ENCODE results near the gene AKAP7.

Gene AKAP7

DNA sequence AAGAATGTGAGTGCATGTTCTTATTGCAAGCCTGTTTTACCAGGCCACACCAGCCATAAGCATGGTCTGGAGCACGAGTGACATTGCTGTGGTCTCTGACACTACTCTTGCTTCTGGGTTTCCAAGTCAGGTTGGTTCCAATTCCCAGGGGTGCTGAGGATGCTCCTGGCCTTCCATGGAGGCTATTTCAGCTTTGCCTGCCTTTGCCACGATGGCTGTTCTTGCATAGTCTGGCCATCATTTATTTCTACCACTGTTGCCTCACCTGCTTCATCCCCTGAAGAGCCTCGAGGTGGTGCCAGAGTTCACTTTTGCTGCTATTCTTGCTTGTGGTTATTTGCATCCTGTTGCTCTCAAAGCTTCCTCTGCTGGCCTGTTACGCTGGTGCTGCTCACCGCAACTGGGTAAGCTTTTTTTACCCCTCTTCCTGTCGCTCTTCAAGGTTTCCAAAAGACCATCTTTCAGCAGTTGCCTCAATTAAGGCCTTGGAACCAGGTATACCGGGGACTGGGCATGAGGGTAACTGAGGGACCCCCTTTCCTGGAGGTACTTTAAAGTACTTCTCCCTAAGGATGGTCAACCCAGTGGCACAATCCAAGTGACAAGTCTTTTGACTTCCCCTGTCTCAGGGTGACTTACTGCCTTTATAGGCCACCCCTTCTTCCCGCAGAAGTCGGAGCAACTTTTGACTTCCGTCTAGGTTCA lies 64.5 kb downstream of the AKAP7 start:
- DNase-seq (ENCODE audit: low read depth in 3 of 3), result peak; percentile 28 to 60 (median 47)

DNA sequence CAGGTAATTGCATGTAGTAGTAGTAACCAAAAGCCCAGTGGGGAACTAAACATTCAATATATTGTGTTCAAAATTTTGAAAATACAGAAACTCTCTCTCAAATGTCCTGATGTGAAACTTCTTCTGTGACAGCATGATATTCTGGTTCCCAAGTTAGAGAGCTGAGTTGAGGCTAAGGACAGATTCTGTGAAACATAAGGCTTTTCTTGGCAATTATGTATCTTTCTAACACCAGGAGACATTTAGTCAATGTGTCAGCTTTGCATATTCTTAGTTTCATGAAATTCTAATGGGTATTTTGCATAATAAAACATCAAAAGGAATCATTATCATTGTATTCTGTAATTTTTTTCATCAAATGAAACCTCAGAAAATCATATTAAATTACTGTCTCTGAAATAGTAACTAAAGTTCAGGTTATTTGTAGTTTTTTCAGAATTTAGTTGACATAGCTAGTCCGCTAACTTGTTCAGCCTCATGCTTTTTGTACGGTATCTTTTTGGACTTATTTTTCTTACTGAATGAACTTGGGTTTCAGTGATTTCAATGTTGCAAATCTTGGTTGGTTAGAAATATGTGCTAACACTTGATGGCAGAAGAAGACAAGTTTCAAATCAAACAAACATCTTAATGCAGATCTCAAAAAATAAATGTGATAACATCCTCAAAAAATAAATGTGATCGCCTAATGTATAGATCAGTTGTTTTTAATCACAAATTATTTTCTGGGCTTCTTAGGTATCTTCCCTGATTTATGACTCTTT lies 70.4 kb downstream of the AKAP7 start:
- DNase-seq (ENCODE audit: low read depth in 3 of 3), result no peak

DNA sequence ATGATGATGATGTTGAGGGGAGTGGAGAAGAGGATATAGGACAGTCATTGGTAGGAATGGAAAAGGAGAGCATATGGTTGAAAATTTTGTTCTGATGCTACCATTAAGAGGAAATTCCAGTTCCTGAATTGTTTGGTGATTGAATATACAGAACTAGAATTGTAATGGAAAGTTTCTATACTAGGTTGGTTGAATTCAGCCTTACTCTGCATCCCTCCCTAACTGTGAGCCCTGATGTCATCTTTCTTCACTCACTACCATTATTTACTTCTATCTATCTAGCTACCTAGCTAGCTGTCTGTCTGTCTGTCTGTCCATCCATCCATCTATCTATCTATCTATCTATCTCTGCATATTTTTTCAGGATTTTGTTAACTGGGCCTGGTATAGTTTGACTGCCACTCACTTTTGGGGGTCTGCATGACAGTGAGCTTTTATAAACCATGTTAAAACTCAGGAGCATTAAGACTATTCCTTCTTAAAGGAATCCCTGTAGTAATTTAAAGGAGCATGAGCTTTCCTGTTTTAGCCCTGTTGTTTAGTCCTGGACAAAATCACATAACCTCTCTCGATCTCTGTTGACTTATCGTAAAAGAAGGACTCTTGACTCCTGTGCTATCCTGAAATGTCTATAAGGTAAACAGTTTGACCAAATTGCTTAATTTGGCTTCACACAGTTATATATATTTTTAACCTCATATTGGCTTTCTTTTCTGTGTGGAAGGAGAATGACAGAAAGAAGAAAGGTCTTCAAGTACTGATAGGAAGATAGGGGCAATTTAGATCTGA lies 71.4 kb downstream of the AKAP7 start:
- DNase-seq (ENCODE audit: low read depth in 3 of 3), result no peak

DNA sequence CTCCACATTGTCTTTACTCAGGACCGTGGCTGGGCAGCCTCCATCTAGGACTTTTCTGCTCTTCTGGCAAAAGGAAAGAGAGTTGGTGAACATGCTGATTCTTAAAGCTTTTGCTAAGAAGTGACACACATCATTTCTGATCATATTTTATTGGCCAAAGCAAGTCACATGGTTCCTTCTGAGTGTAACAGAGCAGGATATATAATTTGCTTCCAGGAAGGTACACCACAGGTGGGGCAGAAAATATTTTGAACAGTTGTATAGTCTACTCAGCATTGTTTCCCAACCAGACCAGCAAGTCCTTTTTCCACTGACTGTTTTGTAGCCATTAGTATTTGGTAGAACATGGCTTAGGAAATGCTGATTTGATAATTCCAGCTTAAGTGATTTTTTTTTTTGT lies 73.5 kb downstream of the AKAP7 start:
- DNase-seq (ENCODE audit: low read depth in 3 of 3), result no peak

DNA sequence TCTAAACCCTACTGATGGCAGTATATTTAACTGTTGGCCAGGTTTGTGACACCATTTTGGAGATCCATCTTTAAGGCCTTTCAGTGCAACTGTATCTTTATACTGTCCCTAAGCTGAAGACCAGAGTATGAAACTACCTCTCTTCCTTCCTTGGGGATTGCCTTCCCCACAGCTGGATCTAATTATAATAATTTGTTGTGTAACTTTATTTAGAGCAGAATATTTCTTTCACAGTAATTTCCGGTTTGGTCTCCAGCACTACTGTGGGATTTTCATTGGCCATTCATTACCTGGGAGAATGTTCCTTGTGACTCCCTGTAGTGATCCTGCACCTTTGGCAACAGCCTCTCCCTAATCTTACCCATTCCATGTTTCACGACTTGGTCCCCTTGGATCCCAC lies 75.2 kb downstream of the AKAP7 start:
- DNase-seq (ENCODE audit: low read depth in 3 of 3), result no peak

DNA sequence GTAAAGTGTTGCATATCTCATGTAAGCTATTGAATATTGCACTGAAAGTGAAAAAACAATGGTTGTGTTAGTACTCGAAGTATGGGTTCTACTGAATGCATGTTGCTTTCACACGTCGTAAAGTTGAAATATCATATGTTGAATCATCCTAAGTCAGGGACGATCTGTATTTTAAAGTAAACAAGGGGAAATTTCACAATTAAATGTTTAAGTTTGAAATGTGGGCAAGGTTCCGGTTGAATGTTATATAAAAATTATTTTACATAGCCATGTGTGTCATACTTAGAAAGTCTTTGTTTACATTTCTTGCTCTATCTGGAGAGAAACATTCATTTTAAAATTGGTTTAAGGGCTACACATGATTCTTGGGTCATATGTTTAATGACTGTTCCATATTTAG lies 76.8 kb downstream of the AKAP7 start:
- DNase-seq (ENCODE audit: low read depth in 3 of 3), result no peak

DNA sequence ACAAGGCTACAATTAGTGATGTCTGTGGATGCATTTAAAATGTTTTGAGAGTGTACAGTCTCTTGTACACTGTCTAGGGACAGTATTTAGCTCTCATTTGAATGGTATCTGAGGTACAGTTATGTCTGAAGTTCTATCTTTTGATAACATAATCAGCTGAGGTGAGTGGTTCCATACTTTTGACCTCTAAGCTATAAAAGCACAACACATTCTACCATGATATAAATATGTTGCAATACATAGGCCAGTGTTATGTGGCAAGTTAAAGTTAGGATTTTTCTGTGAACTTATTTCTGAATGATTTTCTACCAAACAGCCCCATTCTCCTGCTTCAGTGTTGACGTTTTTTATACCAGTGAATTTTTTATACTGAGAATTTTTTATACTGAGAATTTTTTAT lies 77.6 kb downstream of the AKAP7 start:
- no peak for DNase-seq (ENCODE audit: low read depth in 3 of 3)

DNA sequence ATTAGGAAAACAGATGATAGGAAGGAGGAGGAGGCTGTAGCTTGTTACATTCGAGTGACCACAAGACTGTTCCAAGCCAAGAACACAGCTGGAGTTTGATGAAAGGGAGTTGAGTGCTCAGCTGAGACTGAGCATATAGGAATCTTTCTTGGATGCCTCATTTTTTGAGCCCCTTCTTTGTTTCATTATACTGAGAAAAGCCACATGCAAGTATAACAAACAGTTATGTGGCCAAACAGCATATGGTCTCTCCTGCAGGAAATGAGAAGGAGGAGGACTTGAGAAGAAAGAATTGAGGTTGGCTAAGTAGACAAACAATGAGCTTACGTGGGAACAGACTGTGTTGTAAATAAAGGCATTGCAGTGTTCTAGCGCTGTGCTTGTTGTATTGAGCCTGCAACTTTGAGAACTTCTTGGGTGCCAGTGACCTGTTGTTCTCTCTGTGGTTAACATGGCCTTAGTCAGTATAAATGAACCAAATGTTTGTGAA lies 78.3 kb downstream of the AKAP7 start:
- no peak for DNase-seq (ENCODE audit: low read depth in 3 of 3)

DNA sequence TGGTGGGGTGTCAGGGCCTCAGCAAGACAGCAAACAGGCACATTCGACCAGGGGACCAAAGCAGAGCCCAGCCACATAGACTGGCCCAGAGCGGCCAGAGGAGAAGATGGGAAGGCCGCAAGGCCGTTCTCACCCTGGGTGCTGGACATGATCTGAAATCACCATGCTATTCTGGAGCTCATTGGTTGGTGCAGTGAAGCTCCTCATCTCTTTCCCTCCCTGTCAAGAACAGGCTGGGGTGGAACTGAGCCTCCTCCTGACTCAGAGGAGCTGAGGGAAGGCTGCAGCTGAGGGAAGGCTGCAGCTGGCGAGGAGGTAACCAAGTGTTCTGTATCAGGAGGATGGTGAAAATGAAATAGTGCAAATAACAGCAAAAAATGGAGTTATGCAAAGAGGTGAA lies 80.0 kb downstream of the AKAP7 start:
- no peak for DNase-seq (ENCODE audit: low read depth in 3 of 3)

DNA sequence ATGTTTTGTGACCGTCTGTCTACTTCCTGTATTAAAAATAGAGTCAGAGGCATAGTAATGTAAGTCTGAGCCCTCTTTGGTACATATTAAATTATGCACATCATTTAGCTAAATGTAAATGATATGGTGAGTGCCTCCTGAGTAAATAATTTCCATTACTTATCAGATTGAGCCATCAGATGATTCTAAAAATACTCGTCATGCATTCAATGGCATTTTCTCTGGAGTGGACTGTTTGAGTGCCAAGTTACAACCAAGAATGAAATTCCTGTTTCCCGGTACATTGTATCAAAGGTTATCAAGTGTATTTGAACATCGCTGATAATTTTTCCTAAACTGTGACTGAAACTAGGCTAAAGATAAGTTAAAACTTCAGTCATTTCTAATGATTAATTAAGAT lies 81.0 kb downstream of the AKAP7 start:
- DNase-seq (ENCODE audit: low read depth in 3 of 3), result no peak

DNA sequence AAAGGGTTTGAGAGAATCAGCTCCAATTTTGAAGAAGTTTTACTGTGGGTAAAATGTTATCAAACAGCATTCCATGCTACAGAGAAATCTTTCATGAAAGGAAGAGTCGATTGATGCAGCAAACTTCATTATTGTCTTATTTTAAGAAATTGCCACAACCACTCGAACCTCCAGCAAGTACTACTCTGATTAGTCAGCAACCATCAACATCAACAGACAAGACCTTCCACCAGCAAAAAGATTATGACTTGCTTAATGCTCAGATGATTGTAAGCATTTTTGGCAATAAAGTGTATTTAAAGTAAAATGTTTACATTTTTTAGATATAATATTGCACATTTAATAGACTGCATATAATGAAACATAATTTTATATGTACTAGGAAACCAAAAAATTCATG lies 87.5 kb downstream of the AKAP7 start:
- no peak for DNase-seq (ENCODE audit: low read depth in 3 of 3)

DNA sequence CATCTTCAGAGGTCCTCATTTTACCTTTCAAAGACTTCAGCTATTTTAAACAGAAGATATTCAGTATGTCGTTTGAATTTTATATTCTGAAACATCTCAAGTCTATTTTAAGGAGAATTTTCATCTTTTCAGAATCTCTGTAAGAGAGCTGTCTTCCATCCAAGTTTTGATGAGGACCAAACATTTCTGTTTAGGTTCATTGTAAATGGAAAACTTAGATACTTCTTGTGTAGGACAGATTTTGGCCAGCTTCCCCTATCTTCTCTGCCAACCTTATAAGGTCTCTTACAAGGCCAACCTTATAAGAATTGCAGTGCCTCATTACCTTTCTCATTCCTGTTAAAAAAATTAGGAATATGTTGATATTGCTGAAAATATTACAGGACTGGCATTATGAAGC lies 88.1 kb downstream of the AKAP7 start:
- DNase-seq (ENCODE audit: low read depth in 3 of 3), result no peak

DNA sequence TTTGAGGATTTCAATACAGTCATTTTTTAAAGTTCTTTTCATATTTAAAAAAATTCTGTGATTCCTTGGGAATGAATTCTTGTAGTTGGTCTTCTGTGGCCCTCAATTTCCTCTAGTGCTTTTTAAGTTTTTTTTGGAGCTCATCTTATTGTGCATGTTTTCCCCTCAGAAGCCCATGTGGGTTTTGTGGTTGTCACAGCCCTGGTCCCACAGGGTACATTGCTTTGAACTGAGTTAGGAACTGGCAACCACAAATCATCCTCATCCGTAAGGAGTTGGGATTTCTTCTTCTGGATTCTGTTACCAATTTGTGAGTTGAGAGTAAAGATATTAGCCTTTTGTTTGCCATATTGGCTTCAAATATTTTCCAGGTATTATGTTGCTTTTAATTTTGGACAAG lies 89.9 kb downstream of the AKAP7 start:
- no peak for DNase-seq (ENCODE audit: low read depth in 3 of 3)

DNA sequence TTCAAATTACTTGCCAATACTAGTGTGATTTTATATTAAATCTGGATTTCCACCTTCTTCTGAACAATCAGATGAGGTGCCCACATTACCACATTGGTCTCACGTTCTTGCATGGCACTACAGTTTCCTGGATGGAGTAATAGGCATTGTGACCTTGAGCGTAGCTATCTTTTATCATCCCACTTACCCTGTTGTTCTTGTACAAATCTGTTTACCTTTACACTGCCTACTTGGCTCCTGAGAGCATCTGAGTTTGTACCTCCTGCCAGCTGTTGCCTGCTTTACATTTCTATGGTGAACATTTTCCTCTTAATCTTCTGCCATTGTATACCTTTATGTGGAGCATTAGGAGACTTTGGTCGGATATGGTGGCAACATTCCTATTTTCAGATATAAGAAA lies 90.7 kb downstream of the AKAP7 start:
- no peak for DNase-seq (ENCODE audit: low read depth in 3 of 3)

DNA sequence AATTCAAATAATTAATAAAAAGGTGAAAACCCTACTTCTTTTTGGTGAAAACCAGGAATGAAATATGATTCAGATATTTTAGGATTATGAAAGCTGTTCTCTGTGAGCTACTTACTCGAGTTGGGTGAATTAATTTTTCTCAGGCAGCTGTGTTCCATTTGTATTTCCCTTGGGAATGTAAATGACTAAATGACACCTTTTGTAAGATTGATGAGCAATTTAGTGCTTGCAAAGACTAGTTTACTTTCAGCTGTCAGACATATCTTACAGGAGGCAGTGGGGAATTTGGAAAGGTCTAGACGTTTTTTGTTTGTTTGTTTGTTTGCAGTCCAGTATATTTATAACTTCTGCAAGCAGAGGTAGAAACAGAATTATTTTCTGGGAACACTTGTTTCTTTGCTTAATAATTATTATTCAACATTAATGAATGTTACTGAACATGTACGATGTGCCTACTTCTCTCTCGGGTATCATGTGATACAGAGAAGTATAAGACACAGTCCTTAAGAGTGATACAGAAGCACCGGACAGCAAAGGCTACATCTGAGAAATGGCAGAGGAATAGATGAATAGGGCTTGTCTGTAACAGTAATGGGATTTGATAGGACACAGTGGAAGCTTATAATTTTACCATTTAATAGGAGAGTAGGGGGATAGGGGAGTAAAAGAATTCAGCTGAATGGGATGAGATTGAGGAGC lies 91.3 kb downstream of the AKAP7 start:
- DNase-seq (ENCODE audit: low read depth in 3 of 3), result no peak

DNA sequence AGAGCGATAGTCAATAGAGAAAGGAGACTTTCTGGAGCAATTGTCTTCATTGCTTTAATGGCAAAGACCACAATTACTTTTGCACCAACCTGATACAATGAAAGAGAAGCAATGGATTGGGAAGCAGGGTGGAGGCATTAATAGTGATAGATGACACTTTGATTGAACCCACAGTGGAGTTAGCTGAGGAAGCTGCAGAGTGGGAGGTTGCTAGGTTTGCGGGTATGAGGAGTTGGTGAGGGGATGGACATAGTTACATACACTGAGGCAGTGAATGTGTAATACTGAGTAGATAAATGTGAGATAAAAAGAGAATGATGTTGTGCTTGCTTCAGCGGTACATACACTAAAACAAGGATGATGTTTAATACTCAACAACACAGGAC lies 91.9 kb downstream of the AKAP7 start:
- no peak for DNase-seq (ENCODE audit: low read depth in 3 of 3)

DNA sequence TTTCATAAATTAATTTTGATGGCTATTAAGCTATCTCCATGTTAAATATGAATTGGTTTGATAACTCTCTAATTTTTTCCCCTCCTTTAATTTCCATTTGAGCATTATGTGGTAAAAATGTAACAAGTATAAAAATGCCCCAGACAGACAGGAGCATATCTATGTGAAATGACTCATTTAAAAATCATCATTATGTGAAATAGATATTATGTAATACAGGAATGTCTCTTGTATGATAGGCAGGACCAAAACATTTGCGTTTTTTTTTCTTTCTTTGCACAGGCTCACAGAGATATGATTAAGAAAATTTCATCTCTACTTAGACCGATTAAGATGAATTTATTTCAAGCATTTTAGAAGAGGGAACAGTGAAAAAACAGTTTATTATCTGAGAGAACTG lies 95.8 kb downstream of the AKAP7 start:
- no peak for DNase-seq (ENCODE audit: low read depth in 3 of 3)

DNA sequence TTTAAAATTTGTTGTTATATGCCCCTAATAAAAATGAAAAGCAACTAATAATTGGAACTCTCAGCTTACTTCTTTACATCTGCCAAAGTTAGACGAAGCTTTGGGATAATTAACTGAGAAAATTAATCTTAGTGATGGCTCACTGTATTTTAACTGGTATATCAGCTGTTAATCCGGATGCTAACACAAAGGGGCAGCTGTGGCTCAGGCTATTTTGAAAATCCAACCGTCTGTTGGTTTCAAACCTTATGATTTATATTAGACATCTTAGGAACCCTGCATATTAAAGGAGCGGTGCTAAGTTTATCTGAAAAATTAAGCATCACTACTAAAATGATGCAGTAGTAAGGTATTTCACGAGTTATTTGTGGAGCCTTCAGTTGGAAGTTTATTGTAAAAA lies 96.6 kb downstream of the AKAP7 start:
- DNase-seq (ENCODE audit: low read depth in 3 of 3), result no peak

DNA sequence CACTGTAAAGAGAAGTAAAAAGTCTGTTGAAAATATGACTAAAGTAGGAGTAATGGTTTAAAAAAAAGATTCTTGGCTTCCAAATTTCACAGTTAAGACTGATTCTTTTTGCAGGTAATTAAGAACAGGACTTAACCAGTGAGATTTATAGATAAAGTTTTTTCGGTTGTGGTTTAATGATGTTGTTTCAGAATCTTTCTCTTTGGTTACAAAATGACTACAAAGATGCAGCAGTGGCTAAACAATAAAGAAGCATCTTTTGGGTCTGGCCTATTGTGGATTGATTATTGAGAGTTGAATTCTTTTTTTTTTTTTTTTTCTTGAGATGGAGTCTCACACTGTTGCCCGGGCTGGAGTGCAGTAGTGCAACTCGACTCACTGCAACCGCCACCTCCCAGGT lies 109.7 kb downstream of the AKAP7 start:
- DNase-seq (ENCODE audit: low read depth in 3 of 3), result no peak

DNA sequence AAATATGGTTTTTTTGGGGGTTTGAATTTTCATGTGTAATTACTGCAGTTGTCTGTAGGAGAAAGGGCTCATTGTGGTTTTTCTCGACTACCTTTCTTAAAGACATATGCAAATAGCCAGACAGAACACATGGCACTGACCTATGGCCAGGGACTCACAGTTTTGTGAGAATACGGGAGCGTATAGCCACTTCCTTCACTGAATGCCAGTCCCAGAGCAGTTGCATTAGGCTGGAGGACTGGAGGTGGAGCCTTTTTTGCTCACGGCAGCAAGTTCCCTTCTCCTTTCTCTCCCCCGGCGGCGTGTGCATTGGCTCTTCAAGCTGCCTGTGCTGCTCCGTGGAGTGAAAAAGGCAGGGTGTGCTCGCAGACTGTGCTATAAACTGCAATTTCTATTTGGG lies 114.9 kb downstream of the AKAP7 start:
- peak in 1 of 3 experiments; percentile 6 for DNase-seq (ENCODE audit: low read depth in 3 of 3)

DNA sequence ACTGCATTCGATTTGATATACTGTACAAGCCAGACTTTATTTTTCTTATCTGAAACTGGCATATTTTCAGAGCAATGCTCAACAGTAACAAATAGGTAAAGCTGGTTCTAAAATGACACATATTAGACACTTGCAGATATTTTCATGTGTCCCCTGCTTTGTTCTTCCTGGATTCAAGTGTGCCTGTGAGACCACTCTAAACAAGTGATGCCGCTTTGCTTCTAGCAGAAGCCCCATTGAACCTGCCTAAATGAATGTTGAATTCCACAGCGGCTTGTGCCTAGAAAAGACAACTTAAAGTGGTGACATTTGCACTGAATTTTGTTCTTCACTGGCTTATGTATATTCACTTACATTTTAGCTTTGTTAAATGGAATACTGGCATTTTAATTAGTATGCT lies 115.7 kb downstream of the AKAP7 start:
- no peak for DNase-seq (ENCODE audit: low read depth in 3 of 3)

DNA sequence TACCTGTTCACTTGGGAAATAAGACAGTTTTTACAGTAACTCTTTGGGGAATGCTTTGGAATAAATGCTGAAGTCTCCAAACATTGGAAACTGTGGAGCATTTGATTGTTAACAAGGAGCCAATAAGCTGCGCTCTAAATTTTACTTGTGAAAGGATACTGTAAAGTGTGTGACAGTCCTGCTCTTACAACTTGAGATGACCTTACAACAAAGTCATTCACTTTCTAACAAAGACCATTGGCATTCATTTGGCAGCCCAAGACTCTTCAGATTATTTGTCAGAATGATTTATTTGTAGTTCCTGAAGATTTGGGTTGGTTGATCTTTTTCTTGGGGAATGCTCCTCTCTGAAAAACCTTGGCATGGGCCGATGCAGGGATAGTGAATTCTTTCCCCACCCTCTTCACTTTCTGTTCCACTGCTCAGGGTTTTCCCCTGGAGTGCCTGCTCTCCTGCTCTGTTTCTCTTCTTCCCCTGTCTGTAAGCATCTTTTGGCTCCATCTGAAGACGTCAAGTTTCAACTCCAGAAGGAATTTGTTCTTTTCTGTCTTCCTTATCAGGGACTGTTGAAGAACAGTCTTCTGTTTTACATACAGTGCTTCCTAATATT lies 116.4 kb downstream of the AKAP7 start:
- no peak for DNase-seq (ENCODE audit: low read depth in 3 of 3)
